SJCRH30 (cell line): Measurements from ENCODE around the gene OXTR. TPM values are rescaled to one million over a fixed set of nuclear protein-coding genes. Genes with fewer than 3 reads are reported as not detected.
"Not testable (repeated sequence)": the region's sequence is repeated elsewhere in the genome, so short reads cannot be mapped to it uniquely, and the experiment has no call there.

ENCODE experiments used
- DNase-seq, 2 experiments: peaks; one replicate each; pipeline ENCODE4 v3.0.0-alpha.2; 2015 to 2020
- H3K27ac ChIP-seq: fragments of 250-450 bp; sonication (Bioruptor Pico); 2 replicates; pipeline ENCODE4 v1.5.1; 2020; ENCODE audit warnings: mild to moderate bottlenecking, moderate library complexity
- H3K27me3 ChIP-seq: fragments of 250-450 bp; sonication (Bioruptor Pico); 2 replicates; pipeline ENCODE4 v1.5.1; 2020; ENCODE audit warnings: mild to moderate bottlenecking, moderate library complexity
- H3K36me3 ChIP-seq: fragments of 250-450 bp; sonication (Bioruptor Pico); 2 replicates; pipeline ENCODE4 v1.5.1; 2020; ENCODE audit warnings: mild to moderate bottlenecking, moderate library complexity
- H3K4me1 ChIP-seq: fragments of 250-450 bp; sonication (Bioruptor Pico); 2 replicates; pipeline ENCODE4 v1.5.1; 2020; ENCODE audit warnings: mild to moderate bottlenecking, moderate library complexity
- H3K4me3 ChIP-seq: fragments of 250-450 bp; sonication (Bioruptor Pico); 2 replicates; pipeline ENCODE4 v1.5.1; 2020; ENCODE audit warnings: mild to moderate bottlenecking, moderate library complexity
- H3K9me3 ChIP-seq: fragments of 250-450 bp; sonication (Bioruptor Pico); replicated peaks from 2 replicates; pipeline ENCODE4 v1.5.1; 2020; ENCODE audit warnings: mild to moderate bottlenecking, moderate library complexity
- total RNA-seq: library from RNA; depleted of rRNA; stranded (reverse); fragments of >200 nt; shearing (Covaris generic); gene quantifications from 2 replicates; pipeline ENCODE4 v1.2.3, GENCODE V29; 2014; rRNA removed

The OXTR gene
- total RNA-seq, 1 experiment from 2014 or later, result 1.7 TPM

DNA sequence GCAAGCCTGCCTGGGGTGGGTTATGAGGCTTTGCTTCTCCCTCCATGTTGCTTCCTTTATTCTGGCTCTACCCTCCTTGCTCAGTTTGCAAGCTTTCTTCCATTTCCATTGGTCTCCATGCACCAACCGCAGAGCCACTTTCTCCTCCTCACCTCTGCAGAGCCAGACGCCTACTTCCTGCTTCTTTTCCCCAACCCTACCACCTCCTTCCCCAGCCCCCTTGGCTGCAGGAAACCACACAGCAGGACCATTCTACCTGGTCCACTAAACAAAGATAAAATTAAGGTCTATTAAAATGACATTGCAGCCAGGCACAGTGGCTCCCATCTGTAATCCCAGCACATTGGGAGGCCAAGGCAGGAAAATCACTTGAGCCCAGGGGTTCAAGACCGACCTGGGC lies 45.8 kb downstream of the OXTR start:
- H3K27ac ChIP-seq, result no peak overlapping the region
- no peaks in the 10 kb centered on the region for H3K36me3 ChIP-seq
- peaks cover 2% of the 10 kb centered on the region; the same call in 1 of the 2 replicates for H3K9me3 ChIP-seq
- no peaks in the 10 kb centered on the region for H3K27me3 ChIP-seq
- peaks cover 7% of the 10 kb centered on the region; the same call in 1 of the 2 replicates for H3K4me1 ChIP-seq
- no peak for DNase-seq
- no peak overlapping the region for H3K4me3 ChIP-seq

DNA sequence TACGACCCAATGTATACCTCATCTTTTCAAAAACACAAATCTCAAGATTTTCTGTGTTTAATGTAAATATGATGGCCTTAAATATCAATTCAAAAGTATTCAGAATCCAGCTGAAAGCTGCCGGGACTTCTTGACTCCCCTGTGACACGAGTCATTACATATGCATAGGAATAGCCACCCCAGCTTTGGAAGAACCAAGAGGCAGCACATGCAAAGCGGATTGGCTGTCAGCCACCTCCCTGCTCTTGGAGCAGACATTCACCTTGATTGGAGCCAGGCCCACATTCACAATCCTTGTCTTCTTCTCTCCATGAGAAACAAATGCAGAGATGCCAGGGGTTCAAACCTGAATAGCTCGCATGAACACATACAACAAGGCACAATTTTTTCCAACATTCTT lies 46.6 kb downstream of the OXTR start:
- H3K4me3 ChIP-seq, result no peak overlapping the region
- H3K36me3 ChIP-seq, result no peaks in the 10 kb centered on the region
- H3K9me3 ChIP-seq, result peaks cover 5% of the 10 kb centered on the region; the same call in 1 of the 2 replicates
- H3K4me1 ChIP-seq, result peaks cover 7% of the 10 kb centered on the region; the same call in 1 of the 2 replicates
- H3K27me3 ChIP-seq, result no peaks in the 10 kb centered on the region
- no peak for DNase-seq
- no peak overlapping the region for H3K27ac ChIP-seq

- not testable (repeated sequence) for H3K4me3 ChIP-seq, H3K36me3 ChIP-seq, H3K27ac ChIP-seq, DNase-seq, H3K9me3 ChIP-seq, H3K27me3 ChIP-seq
- peaks cover 24% of the 10 kb centered on the region for H3K4me1 ChIP-seq
Observed at GRCh38 chr3:8715757-8716156, 53.7 kb downstream of the OXTR start.

DNA sequence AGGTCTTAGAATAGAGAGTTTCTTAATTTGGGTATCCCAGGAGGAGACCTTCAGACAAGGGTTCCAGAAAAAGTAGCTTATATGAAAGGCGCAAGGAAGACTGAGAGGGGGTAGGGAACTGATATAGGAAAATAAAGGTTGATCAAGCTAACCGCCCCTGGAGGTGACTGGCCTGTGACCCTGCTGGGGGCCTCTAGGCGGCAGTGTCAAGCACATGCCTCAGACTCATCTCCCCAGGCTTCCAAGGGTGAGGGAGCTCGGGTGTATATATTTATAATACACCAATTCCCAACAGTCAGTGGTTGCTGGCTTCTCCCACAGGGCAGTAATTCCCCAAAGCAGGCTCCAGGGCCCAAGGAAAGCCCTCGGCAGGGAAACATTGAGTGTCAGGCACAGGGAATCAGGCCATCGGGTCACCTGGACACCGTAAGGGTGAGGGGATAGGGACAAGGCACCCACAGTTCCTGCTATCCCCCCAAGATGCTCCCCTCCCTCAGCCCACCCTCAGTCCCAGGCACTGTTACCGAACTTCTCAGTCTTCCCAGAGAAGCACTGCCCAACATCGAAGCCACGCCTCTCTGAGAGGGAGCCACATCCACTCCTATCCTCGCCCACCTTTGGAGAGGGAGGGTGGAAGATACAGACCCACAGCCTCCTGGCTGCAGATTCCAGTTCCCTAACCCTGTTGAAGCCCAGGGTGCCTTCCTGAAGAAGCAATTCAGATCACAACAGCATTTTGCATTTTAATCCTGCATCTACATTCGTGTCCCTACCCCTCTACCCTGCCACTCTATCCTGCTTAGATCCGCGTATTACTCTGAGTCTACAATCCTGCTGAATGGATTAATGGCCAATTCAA lies 55.3 kb downstream of the OXTR start:
- Histone ChIP-seq H3K4me3 (no peak overlapping the region), H3K9me3 (0 out of 2 replicates have a peak, but pooled peaks cover 3% of the 10 kb centered on the region), H3K36me3 (no peaks in the 10 kb centered on the region), H3K27me3 (no peaks in the 10 kb centered on the region), H3K4me1 (peaks cover 39% of the 10 kb centered on the region), H3K27ac (peak overlapping the region; percentile 84)
- DNase-seq, result peak; percentile 61 to 65

GRCh38 chr3:8712908-8713255 lies 56.5 kb downstream of the OXTR start:
- Histone ChIP-seq H3K4me3 (no peak overlapping the region), H3K27me3 (no peaks in the 10 kb centered on the region), H3K9me3 (no peaks in the 10 kb centered on the region), H3K27ac (peak overlapping the region; percentile 84), H3K36me3 (no peaks in the 10 kb centered on the region), H3K4me1 (peaks cover 39% of the 10 kb centered on the region)
- no peak for DNase-seq

DNA sequence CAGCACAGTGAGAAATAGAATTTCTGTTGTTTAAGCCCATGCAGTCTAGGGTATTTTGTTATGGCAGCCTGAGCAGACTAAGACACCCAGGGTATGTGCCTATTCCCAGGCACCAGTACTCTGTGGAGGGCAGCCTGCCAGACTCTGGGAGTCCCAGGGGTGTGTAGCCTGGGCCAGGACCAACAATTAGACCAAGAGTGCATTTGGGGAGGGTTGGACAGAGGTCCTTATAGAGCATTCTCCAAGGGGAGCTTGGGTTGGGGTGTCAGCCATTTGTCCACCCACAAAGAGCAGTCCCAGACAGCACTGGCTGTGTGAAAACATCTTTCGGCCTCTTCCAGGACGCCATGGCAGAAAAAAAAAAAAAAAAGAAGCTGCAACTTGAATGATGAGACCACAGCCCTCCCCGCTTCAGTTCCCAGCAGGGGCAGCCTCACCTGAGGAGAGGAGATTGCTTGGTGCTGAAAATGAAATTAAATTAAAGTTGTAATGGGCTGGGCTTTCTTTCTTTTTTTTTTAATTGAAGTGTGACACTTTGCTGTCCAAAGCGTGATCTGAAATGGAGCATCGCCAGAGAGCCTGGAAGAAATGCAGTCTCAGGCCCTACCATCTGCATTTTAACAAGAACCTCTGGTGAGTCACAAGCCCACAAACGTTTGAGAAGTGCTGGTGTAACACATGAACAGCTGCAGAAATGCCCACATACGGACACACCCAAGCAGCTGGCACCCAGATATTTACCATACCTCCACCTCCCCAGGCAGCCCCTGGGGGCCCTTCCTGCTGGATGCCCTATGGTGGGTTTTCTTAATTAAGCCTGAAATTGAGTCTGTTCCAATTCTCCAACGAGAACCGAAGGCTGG lies 57.1 kb downstream of the OXTR start:
- H3K9me3 ChIP-seq, result no peaks in the 10 kb centered on the region
- peaks cover 39% of the 10 kb centered on the region for H3K4me1 ChIP-seq
- H3K27ac ChIP-seq, result peak overlapping the region; percentile 84
- DNase-seq, result peak; percentile 97 to 98
- H3K4me3 ChIP-seq, result peak overlapping the region; percentile 17
- no peaks in the 10 kb centered on the region for H3K36me3 ChIP-seq
- no peaks in the 10 kb centered on the region for H3K27me3 ChIP-seq

DNA sequence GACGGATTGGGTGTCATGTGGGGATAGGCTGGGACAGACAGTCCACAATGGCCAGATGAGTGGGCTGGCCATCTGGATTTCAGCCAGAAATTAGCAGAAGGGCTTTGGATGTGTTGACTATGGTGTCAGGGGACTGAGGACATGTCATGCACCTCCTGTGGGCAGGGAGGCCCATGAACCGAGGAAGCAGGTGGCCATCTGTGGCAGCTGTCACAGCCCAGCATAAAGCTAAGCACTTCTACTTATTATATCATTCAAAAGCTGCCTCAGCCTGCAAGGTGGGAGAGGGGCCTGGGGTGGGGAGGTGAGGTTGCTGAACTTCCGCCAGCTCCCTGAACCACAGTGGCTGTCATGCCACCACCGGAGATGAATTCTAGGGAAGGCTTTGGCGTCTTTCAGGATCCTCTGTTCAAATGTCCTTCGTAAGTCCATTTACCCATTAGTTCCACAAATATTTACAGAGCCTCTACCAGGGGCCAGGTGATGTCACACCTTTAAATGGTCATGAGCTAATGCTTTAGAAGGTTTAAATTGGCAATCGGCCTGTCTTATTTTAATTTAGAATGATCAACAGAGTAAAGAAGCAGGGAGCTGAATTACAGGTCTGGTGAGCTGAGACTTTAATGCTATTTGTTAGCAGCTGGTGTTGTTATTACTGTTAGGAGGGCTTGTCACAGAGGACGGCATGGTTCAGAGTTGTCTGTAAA lies 59.5 kb downstream of the OXTR start:
- Histone ChIP-seq H3K4me3 (no peak overlapping the region), H3K9me3 (no peaks in the 10 kb centered on the region), H3K27ac (peak overlapping the region; percentile 43), H3K4me1 (peaks cover 39% of the 10 kb centered on the region), H3K36me3 (no peaks in the 10 kb centered on the region), H3K27me3 (no peaks in the 10 kb centered on the region)
- peak; percentile 66 to 74 for DNase-seq

DNA sequence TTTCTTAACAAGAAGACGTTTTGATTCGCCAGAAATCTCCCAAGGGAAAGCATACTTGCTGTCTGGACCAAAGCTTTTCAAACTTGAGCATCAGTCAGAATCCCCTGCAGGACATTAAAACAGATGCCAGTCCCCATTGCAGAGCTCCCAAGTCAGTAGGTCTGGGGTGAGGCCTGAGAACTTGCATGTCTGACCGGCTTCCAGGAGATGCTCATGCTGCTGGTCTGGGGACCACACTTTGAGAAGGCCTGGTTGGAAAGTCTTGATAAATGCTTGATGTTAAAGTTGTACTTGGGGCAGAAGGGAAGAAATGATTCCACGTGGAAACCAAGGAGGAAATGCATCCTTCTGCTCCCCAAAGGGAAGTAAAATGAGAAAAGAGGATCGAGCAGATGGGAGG lies 60.1 kb downstream of the OXTR start:
- peak overlapping the region; percentile 43 for H3K27ac ChIP-seq
- H3K4me3 ChIP-seq, result no peak overlapping the region
- peaks cover 1% of the 10 kb centered on the region; the same call in 1 of the 2 replicates for H3K9me3 ChIP-seq
- no peak for DNase-seq
- peaks cover 39% of the 10 kb centered on the region for H3K4me1 ChIP-seq
- H3K36me3 ChIP-seq, result no peaks in the 10 kb centered on the region
- H3K27me3 ChIP-seq, result no peaks in the 10 kb centered on the region

GRCh38 chr3:8705575-8705974 lies 63.8 kb downstream of the OXTR start:
- no peak for DNase-seq
- H3K36me3 ChIP-seq, result no peaks in the 10 kb centered on the region
- no peak overlapping the region for H3K4me3 ChIP-seq
- peaks cover 13% of the 10 kb centered on the region for H3K4me1 ChIP-seq
- no peak overlapping the region for H3K27ac ChIP-seq
- no peaks in the 10 kb centered on the region for H3K27me3 ChIP-seq
- peaks cover 6% of the 10 kb centered on the region; the same call in 1 of the 2 replicates for H3K9me3 ChIP-seq

- no peak overlapping the region for H3K27ac ChIP-seq
- no peaks in the 10 kb centered on the region for H3K27me3 ChIP-seq
- no peak for DNase-seq
- H3K9me3 ChIP-seq, result peaks cover 17% of the 10 kb centered on the region
- H3K36me3 ChIP-seq, result no peaks in the 10 kb centered on the region
- no peaks in the 10 kb centered on the region for H3K4me1 ChIP-seq
- no peak overlapping the region for H3K4me3 ChIP-seq
Observed at GRCh38 chr3:8702560-8702959, 66.9 kb downstream of the OXTR start.

Other genes with a start within 250 kb of the OXTR start
- gene SSUH2, start 124.8 kb downstream of the OXTR start, total RNA-seq, result 0.30 and 0.53 TPM in 2 replicates
- gene CAV3, start 35.8 kb downstream of the OXTR start, total RNA-seq, result 21.9 and 24.1 TPM in 2 replicates
- 42.0 and 44.9 TPM in 2 replicates for gene RAD18, start 193.9 kb upstream of the OXTR start, total RNA-seq